Cardiac fibroblast (primary cell): ENCODE measurements around the gene ENPEP.
"Not testable (repeated sequence)": the region's sequence is repeated elsewhere in the genome, so short reads cannot be mapped to it uniquely, and the experiment has no call there.

Experiments used
- DNase-seq, 2 donors: peaks; one replicate each; pipeline versions ENCODE4 v3.0.0 to v3.0.0-alpha.2; 2010; ENCODE audit warnings: low read depth in 2 of 2
- H3K4me3 ChIP-seq, 2 donors: replicated peaks in 1 of 2; 1 replicate in 1 of 2; 2 replicates in 1 of 2; pipeline ENCODE4 v1.5.1; 2011; ENCODE audit warnings: low read depth in 2 of 2, low read length in 2 of 2, mild to moderate bottlenecking in 2 of 2, moderate library complexity in 1 of 2
- CTCF ChIP-seq: IDR thresholded peaks from one replicate; pipeline ENCODE4 v1.5.1; 2011; ENCODE audit warnings: low read depth, mild to moderate bottlenecking, low read length, inconsistent platforms

ENPEP gene

GRCh38 chr4:110484767-110485166 lies 8.8 kb downstream of the ENPEP start:
- peak; percentile 80 to 88 for DNase-seq
- no peak overlapping the region for H3K4me3 ChIP-seq
- TF ChIP-seq CTCF = no peak

DNA sequence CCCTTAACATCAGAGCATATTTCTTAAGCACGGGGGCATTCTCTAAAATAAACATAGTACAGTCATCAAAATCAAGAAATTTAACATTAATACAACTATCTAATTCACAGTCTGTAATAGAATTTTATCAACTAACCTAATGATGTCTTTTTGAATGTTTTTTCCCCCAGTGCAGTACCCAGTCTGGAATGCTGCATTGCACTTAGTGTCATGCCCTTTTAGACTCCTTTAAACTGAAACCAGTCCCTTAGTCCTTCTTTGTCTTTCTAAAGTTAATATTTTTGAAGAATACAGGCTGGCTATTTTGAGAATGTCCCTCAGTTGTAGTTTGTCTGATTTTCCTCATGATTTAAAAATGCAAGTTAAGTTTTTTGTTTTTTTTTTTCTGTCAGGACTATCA lies 9.5 kb downstream of the ENPEP start:
- H3K4me3 ChIP-seq = no peak overlapping the region
- TF ChIP-seq CTCF = no peak
- no peak for DNase-seq

DNA sequence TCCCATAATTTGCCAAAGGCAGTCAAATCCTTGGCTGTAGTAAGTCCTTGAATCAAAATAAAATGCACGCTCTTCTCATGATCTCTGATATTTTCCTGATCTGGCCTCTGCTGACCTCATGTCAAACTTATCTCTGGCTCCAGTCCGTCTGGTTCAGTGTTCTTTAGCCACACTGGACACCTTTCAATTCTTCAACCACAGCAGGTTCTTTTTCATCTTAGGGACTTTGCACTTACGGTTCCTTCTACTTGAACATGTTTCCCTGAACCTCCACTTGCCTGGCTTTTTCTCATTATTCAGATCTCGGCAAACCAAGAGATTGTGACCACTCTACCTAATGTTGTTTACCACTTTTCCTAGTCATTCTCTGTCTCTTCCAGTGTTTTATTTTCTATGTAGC lies 10.3 kb downstream of the ENPEP start:
- no peak for TF ChIP-seq CTCF
- H3K4me3 ChIP-seq = no peak overlapping the region
- DNase-seq = no peak

- H3K4me3 ChIP-seq, DNase-seq: not testable (repeated sequence)
These were observed 10.9 kb downstream of the ENPEP start for GRCh38 chr4:110486850-110487249.

GRCh38 chr4:110487873-110488272 lies 11.9 kb downstream of the ENPEP start:
- TF ChIP-seq CTCF = no peak
- H3K4me3 ChIP-seq = no peak overlapping the region
- DNase-seq = peak; percentile 23 to 36

GRCh38 chr4:110489901-110490508 lies 14.1 kb downstream of the ENPEP start:
- no peak for TF ChIP-seq CTCF
- H3K4me3 ChIP-seq = no peak overlapping the region
- DNase-seq = no peak

- no peak overlapping the region for H3K4me3 ChIP-seq
- no peak for DNase-seq
- TF ChIP-seq CTCF = no peak
These were observed 16.6 kb downstream of the ENPEP start for GRCh38 chr4:110492522-110492921.
